Brain microvascular endothelial cell (primary cell): ENCODE results near the gene MRO.

ENCODE experiments used
- DNase-seq: peaks from one replicate; pipeline ENCODE4 v3.0.0-alpha.2; 2020
- H3K27ac ChIP-seq: fragments of 250-450 bp; sonication (Bioruptor Pico); 2 replicates; pipeline ENCODE4 v1.5.1; 2020; ENCODE audit warnings: mild to moderate bottlenecking, moderate library complexity
- H3K27me3 ChIP-seq: fragments of 250-450 bp; sonication (Bioruptor Pico); replicated peaks from 2 replicates; pipeline ENCODE4 v1.5.1; 2020; ENCODE audit warnings: mild to moderate bottlenecking
- H3K36me3 ChIP-seq: fragments of 250-450 bp; sonication (Bioruptor Pico); replicated peaks from 2 replicates; pipeline ENCODE4 v1.5.1; 2020; ENCODE audit warnings: mild to moderate bottlenecking
- H3K4me3 ChIP-seq: 2 replicates; pipeline ENCODE4 v1.5.1; 2011; ENCODE audit warnings: low read depth, mild to moderate bottlenecking, control low read depth, low read length, moderate library complexity
- CTCF ChIP-seq: IDR thresholded peaks from 2 replicates; pipeline ENCODE4 v1.5.1; 2011; ENCODE audit warnings: low read depth, mild to moderate bottlenecking, moderate library complexity, low read length, control low read depth, inconsistent platforms; ENCODE audit errors: missing control alignments
- in situ Hi-C: cut with HindIII; loops from 2 replicates; pipeline ENCODE4 v1.10.0; 2017; ENCODE audit warnings: low sequenced_read_pairs, low pct_ligation_motif_present

MRO gene

DNA sequence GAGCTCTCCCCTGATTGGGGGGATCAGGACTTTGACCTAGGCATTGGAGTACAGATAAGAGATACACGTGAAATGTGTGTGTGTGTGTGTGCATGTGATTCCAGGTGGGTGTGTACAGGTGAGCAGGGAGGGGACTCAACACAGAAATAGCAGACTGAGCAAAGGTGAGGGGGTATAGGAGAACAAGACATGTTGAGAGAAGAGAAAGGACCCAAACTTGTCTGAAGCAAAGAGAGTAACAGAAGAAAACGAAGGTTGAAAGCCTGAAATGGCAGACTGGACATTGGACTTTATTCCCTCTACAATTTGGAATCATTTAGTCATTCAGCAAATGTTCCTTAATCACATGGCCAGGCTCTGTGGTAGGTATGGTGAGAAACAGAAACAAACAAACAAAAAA, 23.3 kb downstream of the MRO start:
- no peak for TF ChIP-seq CTCF
- Histone ChIP-seq H3K4me3 (no peak overlapping the region), H3K27ac (no peak overlapping the region), H3K27me3 (no peaks in the 10 kb centered on the region), H3K36me3 (no peaks in the 10 kb centered on the region)
- no peak for DNase-seq
- in situ Hi-C loops: no loop called here

GRCh38 chr18:50793641-50794565, 25.9 kb downstream of the MRO start:
- H3K27me3 ChIP-seq: no peaks in the 10 kb centered on the region
- no peaks in the 10 kb centered on the region for H3K36me3 ChIP-seq
- TF ChIP-seq CTCF: no peak
- in situ Hi-C loops: no loop called here
- H3K4me3 ChIP-seq: no peak overlapping the region
- DNase-seq: no peak
- no peak overlapping the region for H3K27ac ChIP-seq

GRCh38 chr18:50792885-50793284, 26.9 kb downstream of the MRO start:
- Histone ChIP-seq H3K27me3 (no peaks in the 10 kb centered on the region), H3K4me3 (no peak overlapping the region), H3K27ac (no peak overlapping the region), H3K36me3 (no peaks in the 10 kb centered on the region)
- no peak for TF ChIP-seq CTCF
- in situ Hi-C loops: no loop called here
- DNase-seq: no peak

- no peak overlapping the region for H3K27ac ChIP-seq
- in situ Hi-C loops: no loop called here
Measured at GRCh38 chr18:50791599-50792438, 28.0 kb downstream of the MRO start.

GRCh38 chr18:50790948-50791347, 28.9 kb downstream of the MRO start:
- TF ChIP-seq CTCF: no peak
- no peak overlapping the region for H3K27ac ChIP-seq
- in situ Hi-C loops: no loop called here
- no peaks in the 10 kb centered on the region for H3K27me3 ChIP-seq
- no peak for DNase-seq
- no peak overlapping the region for H3K4me3 ChIP-seq
- no peaks in the 10 kb centered on the region for H3K36me3 ChIP-seq

More at GRCh38 chr18:50791599-50792438, 28.0 kb downstream of the MRO start:
- no peak for DNase-seq
- no peaks in the 10 kb centered on the region for H3K36me3 ChIP-seq
- TF ChIP-seq CTCF: no peak
- no peak overlapping the region for H3K4me3 ChIP-seq
- no peaks in the 10 kb centered on the region for H3K27me3 ChIP-seq
